ENCODE results near the gene AHCYL2.
"Not testable (repeated sequence)": the region's sequence is repeated elsewhere in the genome, so short reads cannot be mapped to it uniquely, and the experiment has no call there.

DNA sequence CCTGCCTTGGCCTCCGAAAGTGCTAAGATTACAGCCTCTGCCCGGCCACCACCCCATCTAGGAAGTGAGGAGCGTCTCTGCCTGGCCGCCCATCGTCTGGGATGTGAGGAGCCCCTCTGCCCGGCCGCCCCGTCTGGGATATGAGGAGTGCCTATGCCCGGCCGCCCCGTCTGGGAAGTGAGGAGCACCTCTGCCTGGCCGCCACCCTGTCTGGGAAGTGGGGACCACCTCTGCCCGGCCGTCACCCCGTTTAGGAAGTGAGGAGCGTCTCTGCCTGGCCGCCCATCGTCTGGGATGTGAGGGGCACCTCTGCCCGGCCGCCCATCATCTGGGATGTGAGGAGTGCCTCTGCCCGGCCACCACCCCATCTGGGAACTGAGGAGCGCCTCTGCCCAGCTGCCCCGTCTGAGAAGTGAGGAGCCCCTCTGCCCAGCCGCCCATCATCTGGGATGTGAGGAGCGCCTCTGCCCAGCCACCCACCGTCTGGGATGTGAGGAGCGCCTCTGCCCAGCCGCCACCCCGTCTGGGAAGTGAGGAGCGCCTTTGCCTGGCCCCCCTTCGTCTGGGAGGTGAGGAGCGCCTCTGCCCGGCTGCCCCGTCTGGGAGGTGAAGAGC is 8.6 kb upstream of the AHCYL2 start:
- TF ChIP-seq, protein P1, sequence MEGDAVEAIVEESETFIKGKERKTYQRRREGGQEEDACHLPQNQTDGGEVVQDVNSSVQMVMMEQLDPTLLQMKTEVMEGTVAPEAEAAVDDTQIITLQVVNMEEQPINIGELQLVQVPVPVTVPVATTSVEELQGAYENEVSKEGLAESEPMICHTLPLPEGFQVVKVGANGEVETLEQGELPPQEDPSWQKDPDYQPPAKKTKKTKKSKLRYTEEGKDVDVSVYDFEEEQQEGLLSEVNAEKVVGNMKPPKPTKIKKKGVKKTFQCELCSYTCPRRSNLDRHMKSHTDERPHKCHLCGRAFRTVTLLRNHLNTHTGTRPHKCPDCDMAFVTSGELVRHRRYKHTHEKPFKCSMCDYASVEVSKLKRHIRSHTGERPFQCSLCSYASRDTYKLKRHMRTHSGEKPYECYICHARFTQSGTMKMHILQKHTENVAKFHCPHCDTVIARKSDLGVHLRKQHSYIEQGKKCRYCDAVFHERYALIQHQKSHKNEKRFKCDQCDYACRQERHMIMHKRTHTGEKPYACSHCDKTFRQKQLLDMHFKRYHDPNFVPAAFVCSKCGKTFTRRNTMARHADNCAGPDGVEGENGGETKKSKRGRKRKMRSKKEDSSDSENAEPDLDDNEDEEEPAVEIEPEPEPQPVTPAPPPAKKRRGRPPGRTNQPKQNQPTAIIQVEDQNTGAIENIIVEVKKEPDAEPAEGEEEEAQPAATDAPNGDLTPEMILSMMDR (IDR thresholded peaks at IDR 0.05; ENCODE audit: insufficient read depth, low read depth, low read length), result not testable (repeated sequence)
- TF ChIP-seq EZH2 (IDR thresholded peaks at IDR 0.05; ENCODE audit: insufficient read depth, low read length), result not testable (repeated sequence)

Data from astrocyte (in vitro differentiated cells and primary cell).